Testis (tissue), 3 donors: Measurements from ENCODE around the gene SHROOM3. TPM values are rescaled to one million over a fixed set of nuclear protein-coding genes. Genes with fewer than 3 reads are reported as not detected.

Experiments
- DNase-seq: peaks from one replicate; pipeline ENCODE4 v3.0.0-alpha.2; 2019
- H3K27ac ChIP-seq, 2 donors: fragments of 200-600 bp; sonication (generic); one replicate each; pipeline ENCODE4 v1.5.1; 2019
- H3K27me3 ChIP-seq: fragments of 200-600 bp; sonication (generic); one replicate; pipeline ENCODE4 v1.5.1; 2019
- H3K36me3 ChIP-seq: fragments of 200-600 bp; sonication (generic); one replicate; pipeline ENCODE4 v1.5.1; 2017; ENCODE audit warnings: low read depth; ENCODE audit errors: missing control alignments
- H3K4me1 ChIP-seq: fragments of 200-600 bp; sonication (generic); one replicate; pipeline ENCODE4 v1.5.1; 2019
- H3K4me3 ChIP-seq, 2 donors: fragments of 200-600 bp; sonication (generic); one replicate each; pipeline ENCODE4 v1.5.1; 2017 to 2019
- H3K9me3 ChIP-seq: fragments of 200-600 bp; sonication (generic); one replicate; pipeline ENCODE4 v1.5.1; 2017
- POLR2A ChIP-seq: fragments of 450-650 bp; IDR thresholded peaks from one replicate; pipeline ENCODE4 v1.6.1; 2017; ENCODE audit warnings: antibody characterized with exemption, mild to moderate bottlenecking, moderate library complexity
- WGBS, 2 donors: methylation state at CpG; one replicate each; pipeline ENCODE4 v1.1.5; 2018; 5-methylcytosine and 5-hydroxymethylcytosine counted together
- intact Hi-C: fragments of 100-400 bp; cut with DNase I; formaldehyde crosslinking; loops from one replicate; pipeline ENCODE4 v1.15.1; 2023; ENCODE audit warnings: low total_unique reads
- polyA plus RNA-seq: library from polyadenylated mRNA; stranded (reverse); fragments of 350-450 nt; fragmentation: Illumina TruSeq; extraction: RNeasy Lipid Tissue Mini Kit (QIAGEN cat#74804); gene quantifications from one replicate; pipeline ENCODE4 v1.2.3, GENCODE V29; 2014; ENCODE audit warnings: low read depth, low replicate concordance; ENCODE audit not compliant: insufficient read depth
- total RNA-seq, 2 donors: library from RNA; depleted of rRNA; stranded (reverse); fragments of >200 nt; gene quantifications; one replicate each; pipeline ENCODE4 v1.2.3, GENCODE V29; 2016
- TF ChIP-seq, protein P1 (sequence below), 3 experiments: fragments of 450-650 bp in 2 of 3; fragments of 200-600 bp in 1 of 3; sonication (generic) in 1 of 3; IDR thresholded peaks; one replicate each; pipeline ENCODE4 v1.5.1; 2016 to 2019; ENCODE audit warnings: antibody characterized with exemption in 3 of 3, mild to moderate bottlenecking in 2 of 3, moderate library complexity in 1 of 3

Gene SHROOM3
- total and polyA plus RNA-seq, 3 donors from 2014 or later: 3.9 to 7.2 (median 6.4) TPM

DNA sequence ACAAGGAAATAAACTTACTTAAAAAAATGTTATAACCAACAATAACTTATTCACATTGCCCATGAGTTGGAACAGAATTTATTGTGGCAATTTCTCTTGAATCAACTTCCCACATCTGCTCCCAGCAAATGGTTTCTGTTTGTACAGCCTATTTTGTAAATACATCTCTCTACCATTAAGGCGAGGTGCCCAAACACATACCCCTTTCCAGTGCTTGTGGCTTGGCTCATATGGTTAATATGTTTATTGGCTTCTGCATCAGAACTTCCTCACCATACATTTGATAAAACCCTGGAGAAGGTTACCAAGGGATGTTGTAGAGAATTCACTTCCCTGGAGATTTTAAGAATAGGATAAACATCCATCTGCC, 255.9 kb downstream of the SHROOM3 start:
- Histone ChIP-seq H3K4me3 (no peak overlapping the region), H3K27ac (no peak overlapping the region), H3K4me1 (no peaks in the 10 kb centered on the region), H3K9me3 (no peaks in the 10 kb centered on the region), H3K27me3 (no peaks in the 10 kb centered on the region), H3K36me3 (no peaks in the 10 kb centered on the region)
- no peak for DNase-seq
- intact Hi-C loops: no loop called here
- TF ChIP-seq POLR2A: no peak
- TF ChIP-seq, protein P1, sequence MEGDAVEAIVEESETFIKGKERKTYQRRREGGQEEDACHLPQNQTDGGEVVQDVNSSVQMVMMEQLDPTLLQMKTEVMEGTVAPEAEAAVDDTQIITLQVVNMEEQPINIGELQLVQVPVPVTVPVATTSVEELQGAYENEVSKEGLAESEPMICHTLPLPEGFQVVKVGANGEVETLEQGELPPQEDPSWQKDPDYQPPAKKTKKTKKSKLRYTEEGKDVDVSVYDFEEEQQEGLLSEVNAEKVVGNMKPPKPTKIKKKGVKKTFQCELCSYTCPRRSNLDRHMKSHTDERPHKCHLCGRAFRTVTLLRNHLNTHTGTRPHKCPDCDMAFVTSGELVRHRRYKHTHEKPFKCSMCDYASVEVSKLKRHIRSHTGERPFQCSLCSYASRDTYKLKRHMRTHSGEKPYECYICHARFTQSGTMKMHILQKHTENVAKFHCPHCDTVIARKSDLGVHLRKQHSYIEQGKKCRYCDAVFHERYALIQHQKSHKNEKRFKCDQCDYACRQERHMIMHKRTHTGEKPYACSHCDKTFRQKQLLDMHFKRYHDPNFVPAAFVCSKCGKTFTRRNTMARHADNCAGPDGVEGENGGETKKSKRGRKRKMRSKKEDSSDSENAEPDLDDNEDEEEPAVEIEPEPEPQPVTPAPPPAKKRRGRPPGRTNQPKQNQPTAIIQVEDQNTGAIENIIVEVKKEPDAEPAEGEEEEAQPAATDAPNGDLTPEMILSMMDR (IDR thresholded peaks at IDR 0.05): no peak
- 75 to 95% methylated on average over 1 of the region's 1 CpG for WGBS, 2 donors

DNA sequence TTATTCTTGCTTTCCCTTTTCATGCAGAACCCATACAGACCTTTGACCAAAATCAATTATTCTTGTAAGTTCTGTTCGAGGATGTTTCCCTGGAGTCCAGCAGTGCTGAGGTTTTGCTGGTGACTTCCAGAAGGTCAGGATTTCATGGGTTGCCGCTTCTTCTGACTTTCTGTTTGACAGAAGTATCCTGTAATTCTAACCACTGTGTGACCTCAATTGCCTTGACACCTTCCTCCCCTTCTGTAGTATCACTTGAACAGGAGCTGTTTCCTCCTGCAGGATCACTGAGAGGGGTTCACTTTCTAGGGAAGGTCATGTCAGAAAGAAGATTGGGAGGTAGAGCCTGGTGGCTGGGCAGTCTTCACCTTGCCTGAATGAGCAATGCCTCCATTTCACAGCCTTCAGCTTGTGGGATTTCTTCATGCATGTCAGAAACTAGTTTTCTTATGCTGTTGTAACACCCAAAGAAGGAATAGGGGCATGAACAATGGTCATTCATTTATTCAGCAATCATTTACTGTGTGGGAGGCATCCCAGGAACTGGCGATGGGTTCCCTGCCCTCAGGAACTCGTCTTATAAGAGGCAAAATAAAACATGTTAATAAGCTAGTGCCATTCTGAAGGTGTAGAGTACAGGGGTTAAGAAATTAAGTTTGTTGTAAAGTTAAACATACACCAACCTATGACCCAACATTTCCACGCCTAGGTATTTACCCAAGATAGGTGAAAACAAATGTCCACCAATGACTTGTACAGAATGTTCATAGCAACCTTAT, 257.0 kb downstream of the SHROOM3 start:
- Histone ChIP-seq H3K36me3 (no peaks in the 10 kb centered on the region), H3K27ac (no peak overlapping the region), H3K4me3 (no peak overlapping the region), H3K27me3 (no peaks in the 10 kb centered on the region), H3K4me1 (no peaks in the 10 kb centered on the region), H3K9me3 (no peaks in the 10 kb centered on the region)
- no peak for TF ChIP-seq POLR2A
- TF ChIP-seq, protein P1 (IDR thresholded peaks at IDR 0.05): no peak
- 78 to 91% methylated on average over 5 of the region's 5 CpGs for WGBS, 2 donors
- intact Hi-C loops: no loop called here
- no peak for DNase-seq

DNA sequence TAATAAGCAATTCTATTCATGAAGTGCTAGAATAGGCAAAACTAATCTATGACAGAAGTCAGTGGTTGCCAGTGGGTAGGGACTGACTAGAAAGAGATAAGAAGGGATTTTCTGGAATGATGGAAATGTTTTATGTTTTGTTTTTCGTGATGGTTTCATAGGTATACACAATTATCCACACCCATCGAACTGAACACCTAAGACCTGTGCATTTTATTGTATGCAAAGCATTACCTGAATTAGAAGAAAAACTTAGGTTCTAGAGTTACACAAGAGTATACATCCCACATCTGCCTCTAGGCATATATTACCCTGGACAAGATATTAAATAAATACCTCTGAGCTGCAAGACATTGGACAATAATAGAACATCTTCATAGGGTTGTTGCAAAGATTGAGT, 257.7 kb downstream of the SHROOM3 start:
- no peak for DNase-seq
- H3K27ac ChIP-seq: no peak overlapping the region
- intact Hi-C loops: no loop called here
- WGBS, 2 donors: 94 to 96% methylated on average over 2 of the region's 2 CpGs
- no peaks in the 10 kb centered on the region for H3K9me3 ChIP-seq
- H3K4me3 ChIP-seq: no peak overlapping the region
- TF ChIP-seq, protein P1 (IDR thresholded peaks at IDR 0.05): no peak
- no peak for TF ChIP-seq POLR2A
- H3K4me1 ChIP-seq: no peaks in the 10 kb centered on the region
- no peaks in the 10 kb centered on the region for H3K36me3 ChIP-seq
- no peaks in the 10 kb centered on the region for H3K27me3 ChIP-seq

DNA sequence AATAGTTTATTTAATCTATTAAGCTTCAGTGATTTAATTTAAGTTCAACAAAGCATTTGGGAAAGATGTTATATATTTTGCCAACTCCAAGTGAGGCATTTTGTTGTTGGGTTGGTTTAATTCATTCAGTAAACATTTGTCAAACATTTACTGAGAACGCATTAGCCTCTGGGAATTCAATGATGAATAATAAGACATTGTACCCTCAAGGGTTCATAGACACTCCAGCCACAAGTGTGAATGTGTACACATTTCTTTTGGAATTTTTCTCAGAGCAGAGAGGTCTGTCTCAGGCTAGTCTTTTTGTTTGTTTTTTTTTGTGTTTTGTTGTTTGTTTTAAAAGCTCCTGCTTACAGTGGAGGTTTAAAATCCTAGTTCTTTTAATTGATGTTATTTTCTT, 259.0 kb downstream of the SHROOM3 start:
- TF ChIP-seq, protein P1 (IDR thresholded peaks at IDR 0.05): no peak
- TF ChIP-seq POLR2A: no peak
- Histone ChIP-seq H3K36me3 (no peaks in the 10 kb centered on the region), H3K27me3 (no peaks in the 10 kb centered on the region), H3K4me1 (no peaks in the 10 kb centered on the region), H3K27ac (no peak overlapping the region), H3K4me3 (no peak overlapping the region), H3K9me3 (no peaks in the 10 kb centered on the region)
- 94 to 95% methylated on average over 1 of the region's 1 CpG for WGBS, 2 donors
- no peak for DNase-seq
- intact Hi-C loops: no loop called here

DNA sequence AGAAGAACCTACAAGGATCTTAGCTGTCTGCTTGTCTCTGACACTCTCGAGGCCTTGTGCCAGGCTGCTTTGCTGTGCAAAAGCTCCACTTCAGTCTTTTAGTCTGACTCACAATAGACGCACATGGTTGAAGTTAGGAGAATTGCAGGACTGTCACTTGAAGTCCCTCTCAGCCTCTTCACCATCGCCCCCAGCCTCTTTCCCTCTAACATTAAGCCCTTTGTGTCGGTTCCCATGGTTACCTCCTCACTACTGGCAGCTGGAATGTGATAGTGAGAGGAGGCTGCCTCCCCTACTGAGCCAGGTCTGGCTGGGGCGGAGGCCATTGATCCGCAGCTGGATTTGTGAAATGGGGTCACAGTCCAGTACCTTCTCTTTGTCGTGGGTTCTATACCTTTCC, 261.1 kb downstream of the SHROOM3 start:
- H3K27me3 ChIP-seq: no peaks in the 10 kb centered on the region
- 69 to 89% methylated on average over 6 to 7 of the region's 7 CpGs for WGBS, 2 donors
- TF ChIP-seq, protein P1 (IDR thresholded peaks at IDR 0.05): no peak
- no peak for TF ChIP-seq POLR2A
- no peaks in the 10 kb centered on the region for H3K9me3 ChIP-seq
- intact Hi-C loops: no loop called here
- no peaks in the 10 kb centered on the region for H3K36me3 ChIP-seq
- H3K4me3 ChIP-seq: no peak overlapping the region
- H3K27ac ChIP-seq: no peak overlapping the region
- no peak for DNase-seq
- H3K4me1 ChIP-seq: no peaks in the 10 kb centered on the region
